MCF 10A (cell line): ENCODE measurements around the gene CCDC78. TPM values are rescaled to one million over a fixed set of nuclear protein-coding genes. Genes with fewer than 3 reads are reported as not detected.

ENCODE experiments used
- BruUV-seq: library from RNA; stranded (reverse); fragments of 400-500 nt; replicated peaks from 2 replicates; lab custom pipeline; 2021; lab: Mats Ljungman, UMichigan
- CTCF ChIA-PET: fragments of 300-600 bp; sonication (Branson Sonifier 250); formaldehyde crosslinking; extraction: SDS; loops from one replicate; lab custom pipeline; 2021; ENCODE audit warnings: antibody characterized with exemption, inconsistent platforms; lab: Yijun Ruan, JAX
- POLR2A ChIA-PET: fragments of 300-600, 350-650 bp; sonication (Branson Sonifier 250); formaldehyde crosslinking; extraction: SDS; loops from one replicate; lab custom pipeline; 2020; ENCODE audit warnings: antibody characterized with exemption, inconsistent platforms; lab: Yijun Ruan, JAX
- DNase-seq: peaks from one replicate; pipeline ENCODE4 v3.0.0-alpha.2; 2018; ENCODE audit not compliant: unreplicated experiment
- H3K27ac Mint-ChIP-seq: one replicate; pipeline ENCODE4 v1.8.0; 2022; ENCODE audit warnings: mild to moderate bottlenecking, low read depth, mixed read lengths; ENCODE audit not compliant: unreplicated experiment
- H3K27me3 Mint-ChIP-seq: one replicate; pipeline ENCODE4 v1.8.0; 2022; ENCODE audit warnings: mixed read lengths; ENCODE audit not compliant: insufficient read depth, unreplicated experiment
- H3K36me3 Mint-ChIP-seq: one replicate; pipeline ENCODE4 v1.8.0; 2022; ENCODE audit warnings: mild to moderate bottlenecking, moderate library complexity, mixed read lengths; ENCODE audit not compliant: insufficient read depth, unreplicated experiment
- H3K4me1 Mint-ChIP-seq: one replicate; pipeline ENCODE4 v1.8.0; 2022; ENCODE audit warnings: mixed read lengths; ENCODE audit not compliant: insufficient read depth, unreplicated experiment
- H3K4me3 Mint-ChIP-seq: one replicate; pipeline ENCODE4 v1.8.0; 2022; ENCODE audit warnings: mild to moderate bottlenecking, moderate library complexity, mixed read lengths; ENCODE audit not compliant: unreplicated experiment
- H3K9me3 Mint-ChIP-seq: one replicate; pipeline ENCODE4 v1.8.0; 2022; ENCODE audit warnings: mixed read lengths; ENCODE audit not compliant: unreplicated experiment
- CTCF ChIP-seq: fragments of 200-600 bp; IDR thresholded peaks from one replicate; pipeline ENCODE4 v1.8.0; 2022; ENCODE audit warnings: antibody characterized with exemption, mild to moderate bottlenecking; ENCODE audit not compliant: unreplicated experiment
- intact Hi-C: fragments of 100-400 bp; cut with micrococcal nuclease; formaldehyde crosslinking; loops from 2 replicates; pipeline ENCODE4 v1.14.1; 2022
- total RNA-seq: library from RNA; stranded (reverse); gene quantifications from 2 replicates; pipeline ENCODE4 v1.2.3, GENCODE V29; 2022

Gene CCDC78
- total RNA-seq, 1 experiment from 2014 or later = 6.0 TPM

DNA sequence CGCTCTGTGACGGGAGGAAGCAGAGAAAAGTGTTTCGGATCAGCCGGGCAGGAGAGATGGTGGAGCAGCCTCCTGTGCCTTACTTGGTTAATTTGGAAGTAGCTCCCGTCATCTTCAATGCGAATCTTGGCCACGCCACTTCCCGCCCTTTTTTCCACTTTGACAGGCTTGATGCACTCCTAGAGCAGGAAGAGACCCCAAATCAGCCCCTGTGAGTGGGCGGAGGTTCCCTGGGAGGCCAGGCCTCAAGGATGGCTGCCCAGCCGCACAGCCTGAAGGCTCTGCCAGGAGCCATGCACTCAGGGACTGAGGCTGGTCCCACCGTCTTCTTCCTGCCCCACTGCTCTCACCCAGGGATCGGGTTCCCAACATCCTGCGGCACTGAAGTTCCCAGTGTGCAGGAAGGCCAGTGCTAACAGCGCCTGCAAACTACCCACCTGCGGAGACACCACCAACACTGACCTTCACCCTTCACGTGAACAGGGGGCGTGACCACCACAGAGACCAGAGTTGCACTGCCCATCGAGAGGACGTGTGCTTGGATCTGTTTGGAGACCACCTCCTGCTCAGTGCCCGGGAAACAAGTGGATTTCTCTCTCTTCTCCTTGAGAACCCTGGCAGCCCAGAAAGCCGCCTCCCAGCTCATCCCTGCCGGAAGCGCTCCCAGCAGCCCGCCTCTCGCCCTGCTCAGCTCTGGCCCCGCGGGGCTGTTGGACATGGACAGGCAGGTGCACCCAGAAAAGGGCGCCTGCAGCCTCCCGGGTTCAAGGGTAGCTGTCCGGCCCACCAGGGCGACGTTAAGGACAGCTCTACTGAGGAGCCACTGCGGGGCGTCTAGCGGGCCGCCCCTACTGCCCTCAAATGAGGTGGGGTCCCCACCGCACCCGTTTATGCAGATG is 13.6 kb upstream of the CCDC78 start:
- peak overlapping the region; percentile 84 for H3K27ac Mint-ChIP-seq

DNA sequence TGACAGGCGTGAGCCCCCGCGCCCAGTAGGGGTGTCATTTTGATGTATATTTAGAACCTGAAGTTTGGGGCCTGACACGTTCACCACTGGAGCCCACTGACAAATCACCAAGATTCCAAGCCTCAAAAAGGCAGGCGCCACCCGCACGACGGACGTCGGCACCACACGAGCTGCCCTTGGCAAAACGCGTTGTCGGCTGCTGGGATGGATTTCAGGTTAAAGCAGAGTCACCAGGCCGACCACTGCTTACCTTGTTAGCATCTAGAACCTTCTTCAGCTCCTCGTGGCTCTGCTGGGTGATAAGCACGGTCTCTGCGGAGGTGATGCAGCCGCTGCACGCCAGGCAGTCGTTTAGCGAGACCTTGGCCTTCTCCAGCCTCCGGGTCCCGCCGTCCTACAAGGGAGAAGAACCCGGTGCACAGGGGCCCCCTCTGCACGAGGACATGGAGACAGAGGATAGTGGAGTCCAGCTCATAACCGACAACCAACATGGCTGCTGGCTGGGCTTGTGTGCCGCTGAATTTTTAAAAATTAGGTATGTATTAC is 10.8 kb upstream of the CCDC78 start:
- no TSS peak for BruUV-seq
- POLR2A ChIA-PET = interaction anchor here (0.7 to 4.1 kb wide), 8 partner anchors 10 to 51 kb away, joined by 3 to 31 read pairs (median 4); partner anchors contain the start of genes ANTKMT, CCDC78, CHTF18 and FBXL16
- H3K27me3 Mint-ChIP-seq = no peaks in the 10 kb centered on the region
- H3K36me3 Mint-ChIP-seq = peaks cover 42% of the 10 kb centered on the region
- no peaks in the 10 kb centered on the region for H3K9me3 Mint-ChIP-seq
- peaks cover 6% of the 10 kb centered on the region for H3K4me1 Mint-ChIP-seq
- DNase-seq = no peak
- no peak overlapping the region for H3K27ac Mint-ChIP-seq
- CTCF ChIA-PET = interaction anchor here (0.8 to 5.9 kb wide), 4 partner anchors 25 to 320 kb away, joined by 3 to 37 read pairs (median 4); no protein-coding TSS in a partner anchor
- H3K4me3 Mint-ChIP-seq = no peak overlapping the region
- no peak for TF ChIP-seq CTCF
- intact Hi-C loops = no loop called here

More for the DNA sequence above, 13.6 kb upstream of the CCDC78 start:
- intact Hi-C loops = no loop called here
- BruUV-seq = TSS peak; percentile 37
- H3K27me3 Mint-ChIP-seq = no peaks in the 10 kb centered on the region
- no peak for DNase-seq
- H3K9me3 Mint-ChIP-seq = no peaks in the 10 kb centered on the region
- H3K36me3 Mint-ChIP-seq = peaks cover 35% of the 10 kb centered on the region
- peaks cover 6% of the 10 kb centered on the region for H3K4me1 Mint-ChIP-seq
- ChIA-PET POLR2A (interaction anchor here (0.6 to 3.6 kb wide), 16 partner anchors 11 to 56 kb away, joined by 3 to 26 read pairs (median 6); partner anchors contain the start of genes ANTKMT, CCDC78, HAGHL and JMJD8), CTCF (interaction anchor here (0.5 to 5.9 kb wide), 11 partner anchors 8 to 679 kb away, joined by 3 to 37 read pairs (median 6); partner anchors contain the start of gene MSLN)
- H3K4me3 Mint-ChIP-seq = peak overlapping the region; percentile 74
- no peak for TF ChIP-seq CTCF

- no peak overlapping the region for H3K4me3 Mint-ChIP-seq
- no peaks in the 10 kb centered on the region for H3K9me3 Mint-ChIP-seq
- BruUV-seq = no TSS peak
- no peak for DNase-seq
- ChIA-PET CTCF (interaction anchor here (0.6 to 0.8 kb wide), 2 partner anchors 20 to 309 kb away, joined by 3 read pairs; no protein-coding TSS in a partner anchor), POLR2A (interaction anchor here (1.2 to 4.1 kb wide), 3 partner anchors 9 to 45 kb away, joined by 4 to 31 read pairs (median 25); partner anchors contain the start of genes ANTKMT, CCDC78 and HAGHL)
- TF ChIP-seq CTCF = no peak
- no peak overlapping the region for H3K27ac Mint-ChIP-seq
- H3K36me3 Mint-ChIP-seq = peaks cover 46% of the 10 kb centered on the region
- no peaks in the 10 kb centered on the region for H3K27me3 Mint-ChIP-seq
- H3K4me1 Mint-ChIP-seq = peaks cover 6% of the 10 kb centered on the region
- intact Hi-C loops = no loop called here
Measured at GRCh38 chr16:735982-736453, 9.8 kb upstream of the CCDC78 start.
